ENCODE measurements around the gene RFTN1. TPM values are rescaled to one million over a fixed set of nuclear protein-coding genes. Genes with fewer than 3 reads are reported as not detected.

RFTN1 gene
- total RNA-seq, 1 donor from 2014 or later, result 0.92 TPM

- Histone ChIP-seq H3K27ac (no peak overlapping the region), H2AFZ (replicated peaks) (no peak overlapping the region), H4K20me1 (ENCODE audit: low read depth) (no peaks in the 10 kb centered on the region), H3K9ac (no peak overlapping the region), H3K79me2 (ENCODE audit: low read depth) (no peaks in the 10 kb centered on the region), H3K4me3 (no peak overlapping the region), H3K27me3 (no peaks in the 10 kb centered on the region), H3K4me1 (no peaks in the 10 kb centered on the region), H3K9me3 (ENCODE audit: low read depth) (no peaks in the 10 kb centered on the region), H3K4me2 (no peak overlapping the region), H3F3A (ENCODE audit: low read depth) (peaks cover 4% of the 10 kb centered on the region), H3K36me3 (no peaks in the 10 kb centered on the region)
- Mint-ChIP-seq H3K9me3 (no peaks in the 10 kb centered on the region), H3K4me3 (no peak overlapping the region), H3K4me1 (peaks cover 19% of the 10 kb centered on the region), H3K36me3 (no peaks in the 10 kb centered on the region), H3K27ac (peak overlapping the region; percentile 67), H3K27me3 (ENCODE audit: insufficient read depth, low read depth) (peaks cover 2% of the 10 kb centered on the region)
- TF ChIP-seq, protein P1, sequence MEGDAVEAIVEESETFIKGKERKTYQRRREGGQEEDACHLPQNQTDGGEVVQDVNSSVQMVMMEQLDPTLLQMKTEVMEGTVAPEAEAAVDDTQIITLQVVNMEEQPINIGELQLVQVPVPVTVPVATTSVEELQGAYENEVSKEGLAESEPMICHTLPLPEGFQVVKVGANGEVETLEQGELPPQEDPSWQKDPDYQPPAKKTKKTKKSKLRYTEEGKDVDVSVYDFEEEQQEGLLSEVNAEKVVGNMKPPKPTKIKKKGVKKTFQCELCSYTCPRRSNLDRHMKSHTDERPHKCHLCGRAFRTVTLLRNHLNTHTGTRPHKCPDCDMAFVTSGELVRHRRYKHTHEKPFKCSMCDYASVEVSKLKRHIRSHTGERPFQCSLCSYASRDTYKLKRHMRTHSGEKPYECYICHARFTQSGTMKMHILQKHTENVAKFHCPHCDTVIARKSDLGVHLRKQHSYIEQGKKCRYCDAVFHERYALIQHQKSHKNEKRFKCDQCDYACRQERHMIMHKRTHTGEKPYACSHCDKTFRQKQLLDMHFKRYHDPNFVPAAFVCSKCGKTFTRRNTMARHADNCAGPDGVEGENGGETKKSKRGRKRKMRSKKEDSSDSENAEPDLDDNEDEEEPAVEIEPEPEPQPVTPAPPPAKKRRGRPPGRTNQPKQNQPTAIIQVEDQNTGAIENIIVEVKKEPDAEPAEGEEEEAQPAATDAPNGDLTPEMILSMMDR (IDR thresholded peaks at IDR 0.05), result no peak
- TF ChIP-seq EZH2phosphoT487 (IDR thresholded peaks at IDR 0.05) (no peak), EZH2 (IDR thresholded peaks at IDR 0.05) (no peak)
- DNase-seq (ENCODE audit: low spot score), result no peak
Measured at GRCh38 chr3:16398648-16399047, 114.9 kb downstream of the RFTN1 start.

GRCh38 chr3:16396202-16396601 lies 117.3 kb downstream of the RFTN1 start:
- no peaks in the 10 kb centered on the region for H3K36me3 ChIP-seq
- Mint-ChIP-seq H3K36me3 (no peaks in the 10 kb centered on the region), H3K27me3 (ENCODE audit: insufficient read depth, low read depth) (peaks cover 2% of the 10 kb centered on the region), H3K4me1 (peaks cover 19% of the 10 kb centered on the region), H3K27ac (no peak overlapping the region), H3K9me3 (no peaks in the 10 kb centered on the region), H3K4me3 (no peak overlapping the region)
- H3K27ac ChIP-seq, result no peak overlapping the region
- no peaks in the 10 kb centered on the region for H3K4me1 ChIP-seq
- H3F3A ChIP-seq (ENCODE audit: low read depth), result no peaks in the 10 kb centered on the region
- no peaks in the 10 kb centered on the region for H3K79me2 ChIP-seq (ENCODE audit: low read depth)
- no peaks in the 10 kb centered on the region for H3K9me3 ChIP-seq (ENCODE audit: low read depth)
- TF ChIP-seq, protein P1 (IDR thresholded peaks at IDR 0.05), result no peak
- TF ChIP-seq EZH2phosphoT487 (IDR thresholded peaks at IDR 0.05), result no peak
- no peak for TF ChIP-seq EZH2 (IDR thresholded peaks at IDR 0.05)
- no peak for DNase-seq (ENCODE audit: low spot score)
- no peaks in the 10 kb centered on the region for H3K27me3 ChIP-seq
- no peak overlapping the region for H2AFZ ChIP-seq (replicated peaks)
- no peaks in the 10 kb centered on the region for H4K20me1 ChIP-seq (ENCODE audit: low read depth)
- H3K4me2 ChIP-seq, result no peak overlapping the region
- H3K9ac ChIP-seq, result no peak overlapping the region
- no peak overlapping the region for H3K4me3 ChIP-seq

- Mint-ChIP-seq H3K9me3 (no peaks in the 10 kb centered on the region), H3K4me3 (no peak overlapping the region), H3K4me1 (peaks cover 15% of the 10 kb centered on the region)
Measured at GRCh38 chr3:16395212-16395611, 118.3 kb downstream of the RFTN1 start.

More at GRCh38 chr3:16395212-16395611, 118.3 kb downstream of the RFTN1 start:
- H3K36me3 ChIP-seq, result no peaks in the 10 kb centered on the region
- no peak for DNase-seq (ENCODE audit: low spot score)
- no peak overlapping the region for H3K27ac ChIP-seq
- no peaks in the 10 kb centered on the region for H4K20me1 ChIP-seq (ENCODE audit: low read depth)
- H3K4me2 ChIP-seq, result no peak overlapping the region
- H3K27ac Mint-ChIP-seq, result no peak overlapping the region
- H2AFZ ChIP-seq (replicated peaks), result no peak overlapping the region
- H3K4me3 ChIP-seq, result no peak overlapping the region
- TF ChIP-seq EZH2phosphoT487 (IDR thresholded peaks at IDR 0.05), result no peak
- no peak for TF ChIP-seq EZH2 (IDR thresholded peaks at IDR 0.05)
- TF ChIP-seq, protein P1 (IDR thresholded peaks at IDR 0.05), result no peak
- no peaks in the 10 kb centered on the region for H3F3A ChIP-seq (ENCODE audit: low read depth)
- H3K27me3 Mint-ChIP-seq (ENCODE audit: insufficient read depth, low read depth), result peaks cover under 1% of the 10 kb centered on the region
- no peaks in the 10 kb centered on the region for H3K79me2 ChIP-seq (ENCODE audit: low read depth)
- no peak overlapping the region for H3K9ac ChIP-seq
- no peaks in the 10 kb centered on the region for H3K27me3 ChIP-seq
- no peaks in the 10 kb centered on the region for H3K36me3 Mint-ChIP-seq
- no peaks in the 10 kb centered on the region for H3K9me3 ChIP-seq (ENCODE audit: low read depth)
- H3K4me1 ChIP-seq, result no peaks in the 10 kb centered on the region
